ENCODE data around the gene FRAT1.

Gene FRAT1

GRCh38 chr10:97307866-97308780 is 10.9 kb upstream of the FRAT1 start:
- DNase-seq (ENCODE audit: low read depth) = peak; percentile 20

GRCh38 chr10:97311111-97311626 is 7.9 kb upstream of the FRAT1 start:
- DNase-seq (ENCODE audit: low read depth) = no peak

GRCh38 chr10:97312897-97313296 is 6.2 kb upstream of the FRAT1 start:
- DNase-seq (ENCODE audit: low read depth) = no peak

GRCh38 chr10:97314671-97315070 is 4.4 kb upstream of the FRAT1 start:
- no peak for DNase-seq (ENCODE audit: low read depth)

GRCh38 chr10:97319671-97320479 is 804 bp downstream of the FRAT1 start:
- peak; percentile 32 for DNase-seq (ENCODE audit: low read depth)

- no peak for DNase-seq (ENCODE audit: low read depth)
Observed at GRCh38 chr10:97320480-97321031, 1.5 kb downstream of the FRAT1 start.

- DNase-seq (ENCODE audit: low read depth) = no peak
Observed at GRCh38 chr10:97321032-97321803, 2.1 kb downstream of the FRAT1 start.

- no peak for DNase-seq (ENCODE audit: low read depth)
Observed at GRCh38 chr10:97321804-97322190, 2.7 kb downstream of the FRAT1 start.

- DNase-seq (ENCODE audit: low read depth) = no peak
Observed at GRCh38 chr10:97323501-97323900, 4.4 kb downstream of the FRAT1 start.

GRCh38 chr10:97325754-97326153 is 6.7 kb downstream of the FRAT1 start:
- DNase-seq (ENCODE audit: low read depth) = no peak

GRCh38 chr10:97327348-97328294 is 8.6 kb downstream of the FRAT1 start:
- DNase-seq (ENCODE audit: low read depth) = no peak

GRCh38 chr10:97328646-97329453 is 9.8 kb downstream of the FRAT1 start:
- DNase-seq (ENCODE audit: low read depth) = no peak

GRCh38 chr10:97329766-97330165 is 10.7 kb downstream of the FRAT1 start:
- DNase-seq (ENCODE audit: low read depth) = no peak

- DNase-seq (ENCODE audit: low read depth) = no peak
Observed at GRCh38 chr10:97331153-97331703, 12.2 kb downstream of the FRAT1 start.

- DNase-seq (ENCODE audit: low read depth) = peak; percentile 84
Observed at GRCh38 chr10:97332591-97333350, 13.7 kb downstream of the FRAT1 start.

GRCh38 chr10:97333351-97333600 is 14.2 kb downstream of the FRAT1 start:
- peak; percentile 32 for DNase-seq (ENCODE audit: low read depth)

GRCh38 chr10:97333601-97334369 is 14.7 kb downstream of the FRAT1 start:
- DNase-seq (ENCODE audit: low read depth) = peak; percentile 35
